MCF 10A (cell line): ENCODE results near the gene IL17D. TPM values are rescaled to one million over a fixed set of nuclear protein-coding genes. Genes with fewer than 3 reads are reported as not detected.

Source experiments
- BruUV-seq: library from RNA; stranded (reverse); fragments of 400-500 nt; replicated peaks from 2 replicates; lab custom pipeline; 2021; lab: Mats Ljungman, UMichigan
- CTCF ChIA-PET: fragments of 300-600 bp; sonication (Branson Sonifier 250); formaldehyde crosslinking; extraction: SDS; loops from one replicate; lab custom pipeline; 2021; ENCODE audit warnings: antibody characterized with exemption, inconsistent platforms; lab: Yijun Ruan, JAX
- POLR2A ChIA-PET: fragments of 300-600, 350-650 bp; sonication (Branson Sonifier 250); formaldehyde crosslinking; extraction: SDS; loops from one replicate; lab custom pipeline; 2020; ENCODE audit warnings: antibody characterized with exemption, inconsistent platforms; lab: Yijun Ruan, JAX
- DNase-seq: peaks from one replicate; pipeline ENCODE4 v3.0.0-alpha.2; 2018; ENCODE audit not compliant: unreplicated experiment
- H3K27ac Mint-ChIP-seq: one replicate; pipeline ENCODE4 v1.8.0; 2022; ENCODE audit warnings: mild to moderate bottlenecking, low read depth, mixed read lengths; ENCODE audit not compliant: unreplicated experiment
- H3K27me3 Mint-ChIP-seq: one replicate; pipeline ENCODE4 v1.8.0; 2022; ENCODE audit warnings: mixed read lengths; ENCODE audit not compliant: insufficient read depth, unreplicated experiment
- H3K36me3 Mint-ChIP-seq: one replicate; pipeline ENCODE4 v1.8.0; 2022; ENCODE audit warnings: mild to moderate bottlenecking, moderate library complexity, mixed read lengths; ENCODE audit not compliant: insufficient read depth, unreplicated experiment
- H3K4me1 Mint-ChIP-seq: one replicate; pipeline ENCODE4 v1.8.0; 2022; ENCODE audit warnings: mixed read lengths; ENCODE audit not compliant: insufficient read depth, unreplicated experiment
- H3K4me3 Mint-ChIP-seq: one replicate; pipeline ENCODE4 v1.8.0; 2022; ENCODE audit warnings: mild to moderate bottlenecking, moderate library complexity, mixed read lengths; ENCODE audit not compliant: unreplicated experiment
- H3K9me3 Mint-ChIP-seq: one replicate; pipeline ENCODE4 v1.8.0; 2022; ENCODE audit warnings: mixed read lengths; ENCODE audit not compliant: unreplicated experiment
- CTCF ChIP-seq: fragments of 200-600 bp; IDR thresholded peaks from one replicate; pipeline ENCODE4 v1.8.0; 2022; ENCODE audit warnings: antibody characterized with exemption, mild to moderate bottlenecking; ENCODE audit not compliant: unreplicated experiment
- intact Hi-C: fragments of 100-400 bp; cut with micrococcal nuclease; formaldehyde crosslinking; loops from 2 replicates; pipeline ENCODE4 v1.14.1; 2022
- total RNA-seq: library from RNA; stranded (reverse); gene quantifications from 2 replicates; pipeline ENCODE4 v1.2.3, GENCODE V29; 2022

Gene IL17D
- total RNA-seq, 1 experiment from 2014 or later: 0.54 TPM

GRCh38 chr13:20713014-20713376 is 9.5 kb downstream of the IL17D start:
- intact Hi-C loops: loop anchor here (5.0 kb wide), 1 partner anchor 531 kb away; no protein-coding TSS in a partner anchor
- POLR2A ChIA-PET: interaction anchor here (0.6 kb wide), 1 partner anchor 10 kb away, joined by 4 read pairs; no protein-coding TSS in a partner anchor
- no peak for DNase-seq
- BruUV-seq: no TSS peak
- TF ChIP-seq CTCF: no peak
- Mint-ChIP-seq H3K36me3 (no peaks in the 10 kb centered on the region), H3K4me3 (no peak overlapping the region), H3K27me3 (no peaks in the 10 kb centered on the region), H3K27ac (no peak overlapping the region), H3K9me3 (no peaks in the 10 kb centered on the region), H3K4me1 (peaks cover 19% of the 10 kb centered on the region)
- CTCF ChIA-PET: interaction anchor here (0.7 to 7.1 kb wide), 6 partner anchors 11 to 218 kb away, joined by 3 to 60 read pairs (median 6); no protein-coding TSS in a partner anchor

GRCh38 chr13:20713751-20714150 is 10.3 kb downstream of the IL17D start:
- H3K4me3 Mint-ChIP-seq: no peak overlapping the region
- no peaks in the 10 kb centered on the region for H3K36me3 Mint-ChIP-seq
- DNase-seq: no peak
- no peak overlapping the region for H3K27ac Mint-ChIP-seq
- CTCF ChIA-PET: interaction anchor here (0.9 to 7.1 kb wide), 5 partner anchors 10 to 218 kb away, joined by 3 to 60 read pairs (median 8); no protein-coding TSS in a partner anchor
- POLR2A ChIA-PET: no interaction called here
- H3K27me3 Mint-ChIP-seq: no peaks in the 10 kb centered on the region
- intact Hi-C loops: loop anchor here (5.0 kb wide), 1 partner anchor 531 kb away; no protein-coding TSS in a partner anchor
- H3K9me3 Mint-ChIP-seq: no peaks in the 10 kb centered on the region
- TF ChIP-seq CTCF: no peak
- no TSS peak for BruUV-seq
- H3K4me1 Mint-ChIP-seq: peaks cover 19% of the 10 kb centered on the region

- no TSS peak for BruUV-seq
- H3K36me3 Mint-ChIP-seq: no peaks in the 10 kb centered on the region
- no peaks in the 10 kb centered on the region for H3K27me3 Mint-ChIP-seq
- intact Hi-C loops: loop anchor here (5.0 kb wide), 1 partner anchor 532 kb away; no protein-coding TSS in a partner anchor
- H3K9me3 Mint-ChIP-seq: no peaks in the 10 kb centered on the region
- H3K27ac Mint-ChIP-seq: no peak overlapping the region
- POLR2A ChIA-PET: no interaction called here
- peaks cover 17% of the 10 kb centered on the region for H3K4me1 Mint-ChIP-seq
- TF ChIP-seq CTCF: no peak
- no peak overlapping the region for H3K4me3 Mint-ChIP-seq
- CTCF ChIA-PET: interaction anchor here (0.7 to 7.1 kb wide), 5 partner anchors 10 to 187 kb away, joined by 3 to 60 read pairs (median 8); no protein-coding TSS in a partner anchor
- DNase-seq: no peak
Measured at GRCh38 chr13:20714161-20714560, 10.7 kb downstream of the IL17D start.

GRCh38 chr13:20714563-20715329 is 11.2 kb downstream of the IL17D start:
- no peaks in the 10 kb centered on the region for H3K9me3 Mint-ChIP-seq
- no peak for DNase-seq
- no peaks in the 10 kb centered on the region for H3K36me3 Mint-ChIP-seq
- no peak for TF ChIP-seq CTCF
- intact Hi-C loops: loop anchor here (5.0 kb wide), 1 partner anchor 532 kb away; no protein-coding TSS in a partner anchor
- no peak overlapping the region for H3K4me3 Mint-ChIP-seq
- H3K4me1 Mint-ChIP-seq: peaks cover 14% of the 10 kb centered on the region
- H3K27me3 Mint-ChIP-seq: no peaks in the 10 kb centered on the region
- POLR2A ChIA-PET: interaction anchor here (0.7 kb wide), 1 partner anchor 101 kb away, joined by 3 read pairs; no protein-coding TSS in a partner anchor
- no peak overlapping the region for H3K27ac Mint-ChIP-seq
- CTCF ChIA-PET: interaction anchor here (0.7 to 7.1 kb wide), 5 partner anchors 9 to 222 kb away, joined by 3 to 60 read pairs (median 4); no protein-coding TSS in a partner anchor
- no TSS peak for BruUV-seq
